ENCODE results near the gene ZNF41. TPM values are rescaled to one million over a fixed set of nuclear protein-coding genes. Genes with fewer than 3 reads are reported as not detected.

The ZNF41 gene
- total and polyA plus RNA-seq, 2 of the 8 experiments (the other 6 are each of a cell fraction or from before 2014, with no cell fraction given), result 1.8 to 5.3 TPM

DNA sequence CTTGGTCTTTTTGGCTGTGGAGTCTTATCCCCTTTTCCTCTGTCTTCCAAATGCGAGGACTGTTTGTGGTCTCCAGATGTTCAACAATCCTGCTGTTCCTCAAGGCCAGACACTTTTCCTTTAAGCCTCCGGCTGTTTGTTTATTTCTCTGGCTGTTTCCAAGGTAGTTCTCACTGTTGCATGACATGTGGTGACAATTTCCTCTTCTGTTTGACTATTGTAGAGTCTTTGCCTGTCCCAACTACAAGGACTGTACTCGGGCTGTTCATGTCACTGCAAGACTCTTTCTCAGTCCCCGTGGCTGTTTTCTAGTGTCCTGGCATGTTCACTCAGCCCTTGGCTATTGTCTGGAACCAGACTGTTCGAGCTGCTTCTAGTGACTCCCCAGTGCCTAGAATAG lies 62.1 kb downstream of the ZNF41 start (continued):
- TF ChIP-seq YY1 (IDR thresholded peaks at IDR 0.05; ENCODE audit: low read depth, low read length), result no peak
- TF ChIP-seq FOSL1 (IDR thresholded peaks at IDR 0.05; ENCODE audit: insufficient read depth, low read depth, low read length), result no peak
- TF ChIP-seq, protein P1, sequence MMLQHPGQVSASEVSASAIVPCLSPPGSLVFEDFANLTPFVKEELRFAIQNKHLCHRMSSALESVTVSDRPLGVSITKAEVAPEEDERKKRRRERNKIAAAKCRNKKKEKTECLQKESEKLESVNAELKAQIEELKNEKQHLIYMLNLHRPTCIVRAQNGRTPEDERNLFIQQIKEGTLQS (IDR thresholded peaks at IDR 0.05; ENCODE audit: insufficient read depth, low read depth, low read length), result no peak
- no peak for TF ChIP-seq ASH2L (IDR thresholded peaks at IDR 0.05; ENCODE audit: low read length)
- no peak for TF ChIP-seq SP2 (IDR thresholded peaks at IDR 0.05; ENCODE audit: low read length)

All from H1 (cell line).